ENCODE data around the gene ITIH3.

The ITIH3 gene

DNA sequence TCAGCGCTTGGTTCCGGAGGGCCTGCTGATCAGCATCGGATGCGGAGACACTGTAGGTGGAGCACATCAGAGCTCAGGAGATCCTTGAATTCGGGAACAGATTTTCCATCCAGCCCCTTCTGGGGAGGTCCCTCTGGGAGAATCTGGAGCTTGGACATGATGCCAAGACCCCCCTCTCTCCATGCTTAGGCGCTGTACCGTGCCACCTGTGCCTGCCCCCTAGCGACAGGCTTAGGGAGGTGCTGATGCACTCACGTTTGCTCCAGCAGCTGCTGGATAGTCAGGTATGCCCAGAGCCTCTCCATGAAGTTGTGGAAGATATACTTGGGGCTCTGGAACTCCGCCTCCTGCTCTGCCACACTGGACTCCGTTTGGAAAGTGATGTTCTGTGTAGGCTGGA, 26.1 kb downstream of the ITIH3 start:
- peak; percentile 25 for DNase-seq (ENCODE audit: extremely low spot score, insufficient read length, low read depth)
- peak; percentile 21 for FAIRE-seq

DNA sequence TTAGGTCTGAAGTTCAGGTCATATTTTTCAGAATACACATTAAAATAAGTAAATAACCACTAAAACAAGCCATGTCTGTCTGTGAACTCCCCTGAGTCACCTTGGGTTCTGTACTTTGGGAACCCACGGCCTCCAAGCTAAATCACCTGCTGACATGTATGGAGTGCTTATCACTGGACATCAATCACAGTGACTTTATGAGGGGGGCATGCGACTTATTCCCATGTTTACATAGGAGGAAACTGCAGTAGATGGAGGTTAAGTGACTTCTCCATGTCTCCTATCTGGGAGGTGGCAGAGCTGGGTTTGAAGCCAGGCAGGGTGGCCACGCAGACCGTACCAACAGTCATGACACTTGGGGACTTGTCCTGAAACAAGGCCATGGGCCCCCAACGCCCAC, 27.8 kb downstream of the ITIH3 start:
- DNase-seq (ENCODE audit: extremely low spot score, insufficient read length, low read depth): no peak
- no peak for FAIRE-seq

DNA sequence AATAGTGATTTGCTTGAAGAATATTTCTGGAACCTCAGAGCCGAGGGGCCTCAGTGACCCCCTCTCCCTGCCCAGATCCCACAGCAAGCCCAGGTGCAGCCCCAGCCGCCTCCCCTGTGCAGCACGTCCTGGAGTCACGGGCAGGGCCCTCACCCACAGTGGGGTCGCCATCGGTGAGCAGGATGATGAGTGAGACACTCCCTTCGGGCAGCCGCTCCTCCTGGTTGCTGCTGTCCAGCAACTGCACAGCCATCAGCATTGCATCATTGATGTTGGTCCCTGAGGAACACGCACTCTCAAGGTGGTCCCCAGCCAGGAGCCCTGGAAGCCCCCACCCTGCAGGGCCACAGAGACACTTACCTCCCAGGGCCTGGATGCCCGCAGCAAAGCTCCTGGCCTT, 29.4 kb downstream of the ITIH3 start:
- DNase-seq (ENCODE audit: extremely low spot score, insufficient read length, low read depth): no peak
- FAIRE-seq: no peak

GRCh38 chr3:52827441-52827840, 32.8 kb downstream of the ITIH3 start:
- FAIRE-seq: no peak

GRCh38 chr3:52827866-52828376, 33.3 kb downstream of the ITIH3 start:
- FAIRE-seq (no peak), DNase-seq (ENCODE audit: extremely low spot score, insufficient read length, low read depth) (no peak)

More at GRCh38 chr3:52827441-52827840, 32.8 kb downstream of the ITIH3 start:
- DNase-seq (ENCODE audit: extremely low spot score, insufficient read length, low read depth): no peak

GRCh38 chr3:52829482-52829881, 34.9 kb downstream of the ITIH3 start:
- FAIRE-seq: no peak
- no peak for DNase-seq (ENCODE audit: extremely low spot score, insufficient read length, low read depth)

- DNase-seq (ENCODE audit: extremely low spot score, insufficient read length, low read depth) (no peak), FAIRE-seq (no peak)
These were observed 35.4 kb downstream of the ITIH3 start for GRCh38 chr3:52829906-52830463.

GRCh38 chr3:52830535-52831258, 36.1 kb downstream of the ITIH3 start, which contains the start of gene ITIH4:
ITIH4 (minus strand) TSS chr3:52830672; CDS start chr3:52830642, 30 bp downstream.
- FAIRE-seq: no peak
- no peak for DNase-seq (ENCODE audit: extremely low spot score, insufficient read length, low read depth)

- DNase-seq (ENCODE audit: extremely low spot score, insufficient read length, low read depth) (no peak), FAIRE-seq (no peak)
These were observed 37.1 kb downstream of the ITIH3 start for GRCh38 chr3:52831500-52832301.

GRCh38 chr3:52833202-52833601, 38.6 kb downstream of the ITIH3 start:
- no peak for FAIRE-seq

DNA sequence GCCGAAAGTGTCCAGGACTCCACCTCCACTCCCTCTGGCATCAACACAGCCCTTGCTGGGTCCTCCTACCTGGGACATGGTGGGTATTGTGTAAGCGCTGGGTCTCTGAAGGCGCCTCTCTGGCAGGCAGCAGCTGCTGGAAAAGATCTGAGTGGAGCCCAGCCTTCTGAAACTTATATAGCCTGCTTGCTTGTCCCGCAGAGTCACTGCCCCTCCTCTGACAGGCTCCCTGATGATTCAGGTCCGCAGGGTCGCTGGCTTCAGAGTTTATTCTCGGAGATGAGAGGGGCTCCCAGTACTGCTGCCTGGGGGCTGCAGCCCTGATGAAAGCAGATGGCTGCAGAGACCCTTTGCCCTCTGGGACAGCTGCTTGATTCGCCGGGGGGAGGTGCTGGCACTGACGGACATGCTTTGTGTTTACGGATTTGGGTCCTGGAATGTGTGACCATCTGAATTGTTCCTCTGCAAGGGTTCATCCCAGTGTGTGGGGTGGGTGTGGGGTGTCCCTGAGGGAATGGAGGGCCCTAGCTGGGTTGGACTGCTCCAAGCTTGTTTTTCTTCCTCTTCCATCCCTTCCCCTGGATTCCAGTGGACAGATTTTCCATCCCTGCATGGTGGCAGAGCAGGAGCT, 40.4 kb downstream of the ITIH3 start, which contains the start of gene MUSTN1:
MUSTN1 (minus strand) TSS at position 149 of the 631 bp plus-strand sequence; CDS start at position 78, 71 bp downstream.
- DNase-seq (ENCODE audit: extremely low spot score, insufficient read length, low read depth): no peak
- no peak for FAIRE-seq

More at GRCh38 chr3:52833202-52833601, 38.6 kb downstream of the ITIH3 start:
- DNase-seq (ENCODE audit: extremely low spot score, insufficient read length, low read depth): no peak

DNA sequence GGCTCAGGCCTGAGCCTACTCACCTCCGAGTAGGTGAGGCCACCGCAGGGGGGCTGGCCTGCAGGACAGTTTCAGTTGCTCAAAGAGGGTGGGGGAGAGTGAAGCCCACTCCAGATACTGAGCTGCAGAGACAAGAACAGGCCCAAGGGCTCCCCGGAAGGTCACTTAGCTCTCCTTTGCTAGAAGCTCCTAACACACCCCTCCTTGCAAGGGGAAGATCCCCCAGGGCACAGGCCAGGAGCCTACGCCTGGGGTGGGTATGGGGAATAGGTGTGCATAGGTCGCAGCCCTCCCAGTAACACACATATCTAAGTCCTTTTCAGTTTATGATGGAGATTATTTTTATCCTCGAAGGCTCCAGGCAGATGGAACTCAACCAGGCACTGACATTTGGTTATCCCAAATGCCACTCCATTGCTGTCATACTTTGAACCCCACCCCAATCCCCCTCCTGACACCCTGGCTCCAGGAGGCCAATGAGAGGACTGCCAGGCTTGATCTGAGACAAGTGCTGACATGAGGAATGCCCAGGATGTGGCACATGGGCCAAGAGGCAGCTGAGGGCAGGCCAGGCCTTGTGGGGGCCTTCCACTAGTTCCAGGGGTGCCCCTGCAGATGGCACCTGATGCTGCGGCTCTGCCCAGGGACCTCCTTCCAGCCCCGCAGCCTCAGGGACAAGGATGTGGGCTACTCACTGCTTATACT, 41.3 kb downstream of the ITIH3 start:
- DNase-seq (ENCODE audit: extremely low spot score, insufficient read length, low read depth) (no peak), FAIRE-seq (no peak)

GRCh38 chr3:52836471-52836845, 41.9 kb downstream of the ITIH3 start:
- FAIRE-seq (peak; percentile 86), DNase-seq (ENCODE audit: extremely low spot score, insufficient read length, low read depth) (peak; percentile 52)

- no peak for FAIRE-seq
These were observed 42.4 kb downstream of the ITIH3 start for GRCh38 chr3:52836986-52837385.

GRCh38 chr3:52838561-52839267, 44.1 kb downstream of the ITIH3 start:
- peak; percentile 92 for FAIRE-seq

More at GRCh38 chr3:52836986-52837385, 42.4 kb downstream of the ITIH3 start:
- no peak for DNase-seq (ENCODE audit: extremely low spot score, insufficient read length, low read depth)

GRCh38 chr3:52839268-52839575, 44.6 kb downstream of the ITIH3 start:
- DNase-seq (ENCODE audit: extremely low spot score, insufficient read length, low read depth) (no peak), FAIRE-seq (no peak)

More at GRCh38 chr3:52838561-52839267, 44.1 kb downstream of the ITIH3 start:
- DNase-seq (ENCODE audit: extremely low spot score, insufficient read length, low read depth): peak; percentile 39

- DNase-seq (ENCODE audit: extremely low spot score, insufficient read length, low read depth): no peak
- FAIRE-seq: no peak
These were observed 45.4 kb downstream of the ITIH3 start for GRCh38 chr3:52839892-52840545.

DNA sequence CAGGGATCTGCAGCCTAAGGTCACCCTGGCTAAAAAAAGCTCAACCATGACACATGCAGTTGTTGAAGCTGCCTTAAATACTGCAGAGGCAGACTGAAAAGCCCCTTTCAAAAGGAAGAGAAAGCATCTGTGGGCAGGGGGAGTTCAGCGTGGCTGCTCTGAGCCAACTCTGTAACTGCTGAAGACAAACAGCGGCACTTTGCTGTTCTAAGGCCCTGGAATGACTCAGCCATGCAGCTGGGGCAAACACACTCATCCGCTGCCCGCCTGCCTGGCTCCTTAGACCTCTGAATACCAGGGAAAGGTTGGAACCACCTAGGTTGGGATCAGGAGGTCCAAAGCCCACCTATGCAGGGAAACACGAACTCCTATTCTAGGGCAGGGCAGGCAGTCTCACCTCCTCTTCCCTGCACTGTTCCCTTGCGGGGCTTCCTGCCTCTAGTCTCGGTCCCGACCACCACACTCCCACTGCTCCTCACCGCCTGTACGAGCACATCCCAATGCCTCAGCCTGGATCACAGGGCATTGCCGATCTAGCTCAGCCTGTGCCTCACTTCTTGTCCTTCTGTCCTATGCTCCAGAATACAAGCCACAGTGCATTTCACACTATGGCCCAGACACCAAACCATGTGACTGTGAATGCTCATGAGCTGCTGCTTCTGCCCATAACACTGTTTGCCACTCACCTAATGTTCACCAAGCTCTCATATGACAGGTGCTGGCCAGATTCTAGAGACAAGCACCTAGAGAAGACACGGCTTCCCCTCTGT, 46.8 kb downstream of the ITIH3 start:
- no peak for DNase-seq (ENCODE audit: extremely low spot score, insufficient read length, low read depth)
- no peak for FAIRE-seq

Data from GM18507 (cell line).